GM19328 (cell line): ENCODE data around the gene KLK1.

Experiments
- ATAC-seq: cut with Tn5 transposase; IDR thresholded peaks from one replicate; pipeline ENCODE4 v1.9.1; 2021; ENCODE audit warnings: mild to moderate bottlenecking, moderate library complexity; ENCODE audit not compliant: unreplicated experiment

KLK1 gene

DNA sequence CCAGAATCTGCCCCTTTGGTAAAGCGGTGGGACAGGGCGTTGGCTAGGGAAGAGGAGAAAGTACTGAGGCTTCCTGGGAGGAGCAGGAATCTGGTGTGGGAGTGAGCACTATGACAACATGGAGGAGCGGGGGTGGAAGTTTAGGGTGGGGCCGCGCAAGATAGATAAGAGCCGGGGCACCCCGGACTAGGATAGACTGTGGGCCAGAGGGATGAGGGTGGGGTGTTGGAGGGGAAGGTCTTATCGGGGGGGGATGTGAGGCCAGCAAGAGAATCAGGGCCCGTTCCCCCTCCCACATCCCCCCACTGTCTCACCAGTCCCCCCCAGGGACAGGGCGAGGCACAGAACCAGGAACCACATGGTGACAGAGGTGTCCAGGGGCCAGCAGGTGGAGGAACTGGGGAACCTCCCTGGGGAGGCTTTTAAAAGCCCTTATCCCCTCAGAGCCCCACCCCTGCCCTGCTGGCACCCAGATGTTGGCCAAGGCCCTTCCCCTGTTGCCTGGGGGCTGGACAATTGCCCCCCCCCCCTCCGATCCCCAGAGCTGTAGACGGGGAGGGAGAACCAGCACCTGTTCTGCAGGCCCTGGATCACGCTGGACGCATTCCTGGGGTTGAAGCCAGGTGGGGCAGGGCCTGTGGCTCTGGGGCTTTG is at the start of gene KLK1:
Gene KLK1, minus strand, starts transcription at position 399 of the 654 bp plus-strand sequence. Its CDS starts 39 bp downstream, at position 360.
- ATAC-seq, result no peak

DNA sequence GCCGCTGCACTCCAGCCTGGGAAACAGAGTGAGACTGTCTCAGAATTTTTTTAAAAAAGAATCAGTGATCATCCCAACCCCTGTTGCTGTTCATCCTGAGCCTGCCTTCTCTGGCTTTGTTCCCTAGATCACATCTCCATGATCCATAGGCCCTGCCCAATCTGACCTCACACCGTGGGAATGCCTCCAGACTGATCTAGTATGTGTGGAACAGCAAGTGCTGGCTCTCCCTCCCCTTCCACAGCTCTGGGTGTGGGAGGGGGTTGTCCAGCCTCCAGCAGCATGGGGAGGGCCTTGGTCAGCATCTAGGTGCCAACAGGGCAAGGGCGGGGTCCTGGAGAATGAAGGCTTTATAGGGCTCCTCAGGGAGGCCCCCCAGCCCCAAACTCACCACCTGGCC is 49.5 kb upstream of the KLK1 start, which contains the start of gene KLK2:
Gene KLK2, plus strand, starts transcription at position 384 of the 400 bp plus-strand sequence. CDS start 35 bp downstream, outside the sequence.
- no peak for ATAC-seq

DNA sequence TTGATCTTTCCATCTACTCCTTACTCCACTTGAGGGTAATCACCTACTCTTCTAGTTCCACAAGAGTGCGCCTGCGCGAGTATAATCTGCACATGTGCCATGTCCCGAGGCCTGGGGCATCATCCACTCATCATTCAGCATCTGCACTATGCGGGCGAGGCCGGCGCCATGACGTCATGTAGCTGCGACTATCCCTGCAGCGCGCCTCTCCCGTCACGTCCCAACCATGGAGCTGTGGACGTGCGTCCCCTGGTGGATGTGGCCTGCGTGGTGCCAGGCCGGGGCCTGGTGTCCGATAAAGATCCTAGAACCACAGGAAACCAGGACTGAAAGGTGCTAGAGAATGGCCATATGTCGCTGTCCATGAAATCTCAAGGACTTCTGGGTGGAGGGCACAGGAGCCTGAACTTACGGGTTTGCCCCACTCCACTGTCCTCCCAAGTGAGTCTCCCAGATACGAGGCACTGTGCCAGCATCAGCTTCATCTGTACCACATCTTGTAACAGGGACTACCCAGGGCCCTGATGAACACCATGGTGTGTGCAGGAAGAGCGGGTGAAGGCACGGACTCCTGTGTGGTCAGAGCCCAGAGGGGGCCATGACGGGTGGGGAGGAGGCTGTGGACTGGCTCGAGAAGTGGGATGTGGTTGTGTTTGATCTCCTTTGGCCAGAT is 47.0 kb upstream of the KLK1 start:
- ATAC-seq, result no peak

DNA sequence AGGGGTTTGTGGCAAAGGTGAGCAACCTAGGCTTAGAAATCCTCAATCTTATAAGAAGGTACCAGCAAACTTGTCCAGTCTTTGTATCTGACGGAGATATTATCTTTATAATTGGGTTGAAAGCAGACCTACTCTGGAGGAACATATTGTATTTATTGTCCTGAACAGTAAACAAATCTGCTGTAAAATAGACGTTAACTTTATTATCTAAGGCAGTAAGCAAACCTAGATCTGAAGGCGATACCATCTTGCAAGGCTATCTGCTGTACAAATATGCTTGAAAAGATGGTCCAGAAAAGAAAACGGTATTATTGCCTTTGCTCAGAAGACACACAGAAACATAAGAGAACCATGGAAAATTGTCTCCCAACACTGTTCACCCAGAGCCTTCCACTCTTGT is 45.9 kb upstream of the KLK1 start:
- no peak for ATAC-seq

DNA sequence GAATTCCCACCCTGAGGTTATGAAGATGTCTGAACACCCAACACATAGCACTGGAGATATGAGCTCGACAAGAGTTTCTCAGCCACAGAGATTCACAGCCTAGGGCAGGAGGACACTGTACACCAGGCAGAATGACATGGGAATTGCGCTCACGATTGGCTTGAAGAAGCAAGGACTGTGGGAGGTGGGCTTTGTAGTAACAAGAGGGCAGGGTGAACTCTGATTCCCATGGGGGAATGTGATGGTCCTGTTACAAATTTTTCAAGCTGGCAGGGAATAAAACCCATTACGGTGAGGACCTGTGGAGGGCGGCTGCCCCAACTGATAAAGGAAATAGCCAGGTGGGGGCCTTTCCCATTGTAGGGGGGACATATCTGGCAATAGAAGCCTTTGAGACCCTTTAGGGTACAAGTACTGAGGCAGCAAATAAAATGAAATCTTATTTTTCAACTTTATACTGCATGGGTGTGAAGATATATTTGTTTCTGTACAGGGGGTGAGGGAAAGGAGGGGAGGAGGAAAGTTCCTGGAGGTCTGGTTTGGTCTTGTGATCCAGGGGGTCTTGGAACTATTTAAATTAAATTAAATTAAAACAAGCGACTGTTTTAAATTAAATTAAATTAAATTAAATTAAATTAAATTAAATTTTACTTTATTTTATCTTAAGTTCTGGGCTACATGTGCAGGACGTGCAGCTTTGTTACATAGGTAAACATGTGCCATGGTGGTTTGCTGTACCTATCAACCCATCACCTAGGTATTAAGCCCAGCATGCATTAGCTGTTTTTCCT is 38.1 kb upstream of the KLK1 start:
- no peak for ATAC-seq

DNA sequence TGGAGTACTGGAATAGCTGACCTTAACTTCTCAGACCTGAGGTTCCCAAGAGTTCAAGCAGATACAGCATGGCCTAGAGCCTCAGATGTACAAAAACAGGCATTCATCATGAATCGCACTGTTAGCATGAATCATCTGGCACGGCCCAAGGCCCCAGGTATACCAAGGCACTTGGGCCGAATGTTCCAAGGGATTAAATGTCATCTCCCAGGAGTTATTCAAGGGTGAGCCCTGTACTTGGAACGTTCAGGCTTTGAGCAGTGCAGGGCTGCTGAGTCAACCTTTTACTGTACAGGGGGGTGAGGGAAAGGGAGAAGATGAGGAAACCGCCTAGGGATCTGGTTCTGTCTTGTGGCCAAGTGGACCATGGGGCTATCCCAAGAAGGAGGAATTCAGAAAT is 37.4 kb upstream of the KLK1 start:
- no peak for ATAC-seq

DNA sequence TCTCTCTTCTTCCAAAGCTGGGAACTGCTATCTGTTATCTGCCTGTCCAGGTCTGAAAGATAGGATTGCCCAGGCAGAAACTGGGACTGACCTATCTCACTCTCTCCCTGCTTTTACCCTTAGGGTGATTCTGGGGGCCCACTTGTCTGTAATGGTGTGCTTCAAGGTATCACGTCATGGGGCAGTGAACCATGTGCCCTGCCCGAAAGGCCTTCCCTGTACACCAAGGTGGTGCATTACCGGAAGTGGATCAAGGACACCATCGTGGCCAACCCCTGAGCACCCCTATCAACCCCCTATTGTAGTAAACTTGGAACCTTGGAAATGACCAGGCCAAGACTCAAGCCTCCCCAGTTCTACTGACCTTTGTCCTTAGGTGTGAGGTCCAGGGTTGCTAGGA is 36.3 kb upstream of the KLK1 start:
- ATAC-seq, result no peak

DNA sequence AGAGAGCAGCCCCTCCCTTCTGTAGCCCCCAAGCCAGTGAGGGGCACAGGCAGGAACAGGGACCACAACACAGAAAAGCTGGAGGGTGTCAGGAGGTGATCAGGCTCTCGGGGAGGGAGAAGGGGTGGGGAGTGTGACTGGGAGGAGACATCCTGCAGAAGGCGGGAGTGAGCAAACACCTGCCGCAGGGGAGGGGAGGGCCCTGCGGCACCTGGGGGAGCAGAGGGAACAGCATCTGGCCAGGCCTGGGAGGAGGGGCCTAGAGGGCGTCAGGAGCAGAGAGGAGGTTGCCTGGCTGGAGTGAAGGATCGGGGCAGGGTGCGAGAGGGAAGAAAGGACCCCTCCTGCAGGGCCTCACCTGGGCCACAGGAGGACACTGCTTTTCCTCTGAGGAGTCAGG is 35.3 kb upstream of the KLK1 start:
- no peak for ATAC-seq

DNA sequence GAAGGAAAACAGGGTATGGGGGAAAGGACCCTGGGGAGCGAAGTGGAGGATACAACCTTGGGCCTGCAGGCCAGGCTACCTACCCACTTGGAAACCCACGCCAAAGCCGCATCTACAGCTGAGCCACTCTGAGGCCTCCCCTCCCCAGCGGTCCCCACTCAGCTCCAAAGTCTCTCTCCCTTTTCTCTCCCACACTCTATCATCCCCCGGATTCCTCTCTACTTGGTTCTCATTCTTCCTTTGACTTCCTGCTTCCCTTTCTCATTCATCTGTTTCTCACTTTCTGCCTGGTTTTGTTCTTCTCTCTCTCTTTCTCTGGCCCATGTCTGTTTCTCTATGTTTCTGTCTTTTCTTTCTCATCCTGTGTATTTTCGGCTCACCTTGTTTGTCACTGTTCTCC is 33.8 kb upstream of the KLK1 start:
- no peak for ATAC-seq

DNA sequence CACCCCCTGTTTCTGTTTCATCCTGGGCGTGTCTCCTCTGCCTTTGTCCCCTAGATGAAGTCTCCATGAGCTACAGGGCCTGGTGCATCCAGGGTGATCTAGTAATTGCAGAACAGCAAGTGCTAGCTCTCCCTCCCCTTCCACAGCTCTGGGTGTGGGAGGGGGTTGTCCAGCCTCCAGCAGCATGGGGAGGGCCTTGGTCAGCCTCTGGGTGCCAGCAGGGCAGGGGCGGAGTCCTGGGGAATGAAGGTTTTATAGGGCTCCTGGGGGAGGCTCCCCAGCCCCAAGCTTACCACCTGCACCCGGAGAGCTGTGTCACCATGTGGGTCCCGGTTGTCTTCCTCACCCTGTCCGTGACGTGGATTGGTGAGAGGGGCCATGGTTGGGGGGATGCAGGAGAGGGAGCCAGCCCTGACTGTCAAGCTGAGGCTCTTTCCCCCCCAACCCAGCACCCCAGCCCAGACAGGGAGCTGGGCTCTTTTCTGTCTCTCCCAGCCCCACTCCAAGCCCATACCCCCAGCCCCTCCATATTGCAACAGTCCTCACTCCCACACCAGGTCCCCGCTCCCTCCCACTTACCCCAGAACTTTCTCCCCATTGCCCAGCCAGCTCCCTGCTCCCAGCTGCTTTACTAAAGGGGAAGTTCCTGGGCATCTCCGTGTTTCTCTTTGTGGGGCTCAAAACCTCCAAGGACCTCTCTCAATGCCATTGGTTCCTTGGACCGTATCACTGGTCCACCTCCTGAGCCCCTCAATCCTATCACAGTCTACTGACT is 31.2 kb upstream of the KLK1 start, which contains the start of gene KLK3:
Gene KLK3, plus strand, starts transcription at position 280 of the 775 bp plus-strand sequence. Its CDS starts 41 bp downstream, at position 321.
- no peak for ATAC-seq

DNA sequence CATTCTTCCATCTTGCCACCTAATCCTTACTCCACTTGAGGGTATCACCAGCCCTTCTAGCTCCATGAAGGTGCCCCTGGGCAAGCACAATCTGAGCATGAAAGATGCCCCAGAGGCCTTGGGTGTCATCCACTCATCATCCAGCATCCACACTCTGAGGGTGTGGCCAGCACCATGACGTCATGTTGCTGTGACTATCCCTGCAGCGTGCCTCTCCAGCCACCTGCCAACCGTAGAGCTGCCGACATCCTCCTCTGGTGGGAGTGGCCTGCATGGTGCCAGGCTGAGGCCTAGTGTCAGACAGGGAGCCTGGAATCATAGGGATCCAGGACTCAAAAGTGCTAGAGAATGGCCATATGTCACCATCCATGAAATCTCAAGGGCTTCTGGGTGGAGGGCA is 28.0 kb upstream of the KLK1 start:
- no peak for ATAC-seq

DNA sequence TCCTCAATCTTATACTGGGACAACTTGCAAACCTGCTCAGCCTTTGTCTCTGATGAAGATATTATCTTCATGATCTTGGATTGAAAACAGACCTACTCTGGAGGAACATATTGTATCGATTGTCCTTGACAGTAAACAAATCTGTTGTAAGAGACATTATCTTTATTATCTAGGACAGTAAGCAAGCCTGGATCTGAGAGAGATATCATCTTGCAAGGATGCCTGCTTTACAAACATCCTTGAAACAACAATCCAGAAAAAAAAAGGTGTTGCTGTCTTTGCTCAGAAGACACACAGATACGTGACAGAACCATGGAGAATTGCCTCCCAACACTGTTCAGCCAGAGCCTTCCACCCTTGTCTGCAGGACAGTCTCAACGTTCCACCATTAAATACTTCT is 27.2 kb upstream of the KLK1 start:
- no peak for ATAC-seq

DNA sequence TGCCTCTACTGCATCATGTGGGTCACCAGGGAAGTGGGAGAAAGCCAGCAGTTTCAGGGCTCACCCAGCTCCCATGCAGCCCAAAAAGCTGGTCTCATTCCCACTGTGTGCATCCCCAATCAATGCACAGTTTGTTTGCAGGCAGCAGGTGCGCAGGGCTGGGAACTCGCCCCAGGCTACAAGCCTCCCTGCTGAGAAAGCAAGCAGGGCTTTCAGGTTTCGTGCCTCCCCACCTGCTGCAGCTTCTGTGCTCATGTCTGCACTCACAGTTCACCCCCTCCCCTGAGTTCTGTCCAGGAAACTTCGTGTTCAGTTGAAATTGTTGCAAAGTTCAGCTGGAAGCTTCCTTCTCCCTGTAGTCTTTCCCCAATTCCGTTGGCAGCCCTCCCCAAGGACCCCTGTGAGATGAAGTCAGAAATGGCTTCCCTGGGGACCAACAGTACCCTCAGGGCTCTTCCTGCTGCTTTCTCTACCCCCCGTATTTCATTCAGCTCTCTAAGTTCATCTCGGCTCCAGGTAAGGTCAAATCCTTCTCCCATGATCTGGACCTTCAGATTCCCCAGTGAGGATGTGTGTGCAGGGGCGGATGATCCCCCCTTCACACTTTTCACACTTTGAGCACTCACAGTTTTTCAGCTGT is 20.8 kb upstream of the KLK1 start:
- ATAC-seq, result no peak

DNA sequence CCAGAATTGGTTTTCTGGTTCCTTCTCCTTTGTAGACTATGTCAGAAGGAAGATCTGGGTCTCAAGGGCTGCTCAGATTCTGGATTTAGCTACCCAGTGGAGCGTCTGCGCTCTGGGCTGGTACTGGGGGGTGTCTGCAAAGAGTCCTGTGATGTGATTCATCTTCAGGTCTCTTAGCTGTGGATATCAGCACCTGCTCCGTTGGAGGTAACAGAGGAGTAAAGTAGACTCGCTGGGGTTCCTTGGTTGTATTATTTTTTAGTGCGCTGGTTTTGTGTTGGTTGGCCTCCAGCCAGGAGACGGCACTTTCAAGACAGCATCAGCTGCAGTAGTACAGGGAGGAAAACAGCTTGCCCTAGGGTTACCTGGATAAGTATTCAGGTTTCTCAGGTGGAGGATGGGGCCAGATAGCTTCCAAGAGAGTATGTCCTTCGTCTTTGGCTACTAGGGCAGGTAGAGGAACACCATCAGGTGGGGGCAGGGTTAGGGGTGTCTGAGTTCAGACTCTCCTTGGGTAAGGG is 20.2 kb upstream of the KLK1 start:
- no peak for ATAC-seq

DNA sequence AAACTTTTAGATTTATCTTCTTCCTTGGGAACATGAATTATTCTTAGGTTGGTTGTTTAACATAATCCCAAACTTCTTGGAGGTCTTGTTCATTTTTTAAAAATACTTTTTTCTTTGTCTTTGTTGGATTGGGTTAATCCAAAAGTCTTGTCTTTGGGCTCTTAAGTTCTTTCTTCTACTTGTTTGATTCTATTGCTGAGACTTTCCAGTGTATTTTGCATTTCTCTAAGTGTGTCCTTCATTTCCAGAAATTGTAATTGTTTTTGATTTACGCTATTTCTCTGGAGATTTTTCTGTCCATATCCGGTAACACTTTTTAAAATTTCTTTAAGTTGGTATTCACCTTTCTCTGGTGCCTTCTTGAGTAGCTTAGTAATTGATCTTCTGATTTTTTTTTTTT is 19.6 kb upstream of the KLK1 start:
- no peak for ATAC-seq

DNA sequence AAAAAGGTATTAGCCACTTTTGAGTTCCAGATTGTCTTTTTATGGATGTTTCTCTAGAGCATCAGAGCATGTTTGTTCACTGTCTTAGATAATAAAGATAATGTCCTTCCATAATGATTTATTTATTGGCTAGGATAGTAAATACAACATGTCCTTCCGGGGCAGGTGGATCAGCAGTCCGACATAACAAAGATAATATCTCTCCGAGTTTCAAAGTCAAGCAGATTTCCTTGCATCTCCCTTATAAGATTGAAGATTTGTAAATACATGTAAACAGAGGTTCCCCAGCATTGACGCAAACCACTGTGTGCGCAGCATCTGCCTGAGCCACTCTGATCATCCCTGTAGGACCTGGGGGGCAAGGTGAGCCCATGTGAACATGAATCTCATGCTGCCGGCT is 18.5 kb upstream of the KLK1 start:
- no peak for ATAC-seq

DNA sequence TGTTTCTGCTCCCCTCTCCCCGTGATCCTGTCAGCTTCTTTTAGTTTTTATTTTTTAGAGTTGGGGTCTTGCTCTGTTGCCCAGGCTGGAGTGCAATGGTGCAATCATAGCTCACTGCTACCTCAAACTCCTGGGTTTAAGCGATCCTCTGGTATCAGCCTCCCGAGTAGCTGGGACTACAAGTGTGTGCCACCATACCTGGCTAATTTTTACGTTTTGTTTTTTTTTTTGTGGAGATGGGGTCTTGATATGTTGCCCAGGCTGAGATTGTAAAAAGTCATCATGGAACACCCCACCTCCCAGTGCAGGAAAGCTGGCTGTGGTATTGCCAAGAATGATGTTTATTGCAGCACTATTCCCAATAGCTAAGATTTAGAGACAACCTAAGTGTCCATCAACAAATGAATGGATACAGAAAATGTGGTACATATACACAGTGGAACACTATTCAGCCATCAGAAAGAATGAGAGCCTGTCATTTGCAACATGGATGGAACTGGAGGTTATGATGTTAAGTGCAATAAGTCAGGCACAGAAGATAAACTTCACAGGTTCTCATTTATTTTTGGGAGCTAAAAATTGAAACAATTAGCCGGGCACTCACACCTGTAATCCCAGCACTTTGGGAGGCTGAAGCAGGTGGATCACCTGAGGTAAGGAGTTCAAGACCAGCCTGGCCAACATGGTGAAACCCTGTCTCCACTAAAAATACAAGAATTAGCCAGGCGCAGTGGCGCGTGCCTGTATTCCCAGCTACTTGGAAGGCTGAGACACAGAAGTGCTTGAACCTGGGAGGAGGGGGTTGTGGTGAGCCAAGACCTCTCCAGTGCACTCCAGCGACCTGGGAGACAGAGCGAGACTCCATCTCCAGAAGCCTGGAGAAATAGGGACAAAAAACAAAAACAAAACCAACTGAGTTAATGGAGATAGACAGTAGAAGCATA is 16.4 kb upstream of the KLK1 start:
- ATAC-seq, result no peak

DNA sequence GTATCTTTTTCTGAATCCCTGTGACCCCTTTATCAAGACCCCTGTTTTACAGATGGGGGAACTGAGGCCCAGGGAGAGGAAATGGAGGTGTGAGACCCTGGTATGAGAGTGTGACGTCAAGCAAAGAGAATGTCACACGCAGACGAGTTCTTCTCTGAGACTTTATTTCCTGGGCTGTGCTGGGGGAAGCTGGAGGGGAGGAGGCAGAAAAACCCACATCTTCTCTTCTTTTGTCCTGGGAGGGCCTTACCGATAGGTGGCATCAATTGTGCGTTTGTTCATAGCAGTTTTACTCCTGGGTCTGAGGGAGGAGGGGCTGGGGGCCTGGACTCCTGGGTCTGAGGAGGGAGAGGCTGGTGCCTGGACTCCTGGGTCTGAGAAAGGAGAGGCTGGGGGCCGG is 14.7 kb upstream of the KLK1 start:
- no peak for ATAC-seq

DNA sequence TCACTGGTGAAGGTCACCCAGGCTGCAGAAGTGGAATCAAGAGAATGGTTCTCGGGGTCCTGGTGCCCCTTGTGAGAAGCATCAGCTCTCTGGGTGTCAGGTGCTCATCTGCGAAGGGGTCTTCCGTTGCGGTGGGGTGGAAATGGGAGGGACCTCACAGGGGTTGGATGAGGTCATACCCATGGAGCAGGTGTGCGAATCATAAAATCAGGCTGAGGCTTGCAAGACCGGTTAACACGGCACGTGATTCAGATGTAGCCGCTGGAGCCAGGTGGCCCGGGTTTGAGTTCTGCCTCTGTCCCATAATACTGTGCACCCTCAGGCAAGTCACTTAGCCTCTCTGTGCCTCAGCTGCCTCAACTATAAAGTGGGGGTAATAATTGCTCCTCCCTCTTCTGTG is 13.7 kb upstream of the KLK1 start:
- no peak for ATAC-seq
